Calu3 (cell line): Measurements from ENCODE around the gene NR1D2. TPM values are rescaled to one million over a fixed set of nuclear protein-coding genes. Genes with fewer than 3 reads are reported as not detected.

Source experiments
- BruUV-seq: library from RNA; stranded (reverse); fragments of 400-500 nt; replicated peaks from 2 replicates; lab custom pipeline; 2021; lab: Mats Ljungman, UMichigan
- CTCF ChIA-PET: fragments of 300-600 bp; sonication (Branson Sonifier 250); formaldehyde crosslinking; loops from one replicate; lab custom pipeline; 2022; ENCODE audit warnings: antibody characterized with exemption; lab: Charles Lee
- DNase-seq: peaks from one replicate; pipeline ENCODE4 v3.0.0; 2022
- H3K27ac Mint-ChIP-seq: one replicate; pipeline ENCODE4 v1.8.0; 2022; ENCODE audit warnings: mixed read lengths; ENCODE audit not compliant: unreplicated experiment
- H3K27me3 Mint-ChIP-seq: one replicate; pipeline ENCODE4 v1.8.0; 2022; ENCODE audit warnings: mixed read lengths; ENCODE audit not compliant: unreplicated experiment
- H3K36me3 Mint-ChIP-seq: one replicate; pipeline ENCODE4 v1.8.0; 2022; ENCODE audit warnings: mild to moderate bottlenecking, moderate library complexity, mixed read lengths; ENCODE audit not compliant: insufficient read depth, unreplicated experiment
- H3K4me1 Mint-ChIP-seq: one replicate; pipeline ENCODE4 v1.8.0; 2022; ENCODE audit warnings: mild to moderate bottlenecking, low read depth, mixed read lengths; ENCODE audit not compliant: unreplicated experiment
- H3K4me3 Mint-ChIP-seq: one replicate; pipeline ENCODE4 v1.8.0; 2022; ENCODE audit warnings: mild to moderate bottlenecking, low read depth, moderate library complexity, mixed read lengths; ENCODE audit not compliant: unreplicated experiment
- H3K9me3 Mint-ChIP-seq: one replicate; pipeline ENCODE4 v1.8.0; 2022; ENCODE audit warnings: low read depth, mixed read lengths; ENCODE audit not compliant: unreplicated experiment
- CTCF ChIP-seq: fragments of 200-600 bp; IDR thresholded peaks from one replicate; pipeline ENCODE4 v1.8.0; 2022; ENCODE audit warnings: antibody characterized with exemption; ENCODE audit not compliant: unreplicated experiment
- intact Hi-C: fragments of 100-400 bp; cut with micrococcal nuclease; formaldehyde crosslinking; loops from one replicate; pipeline ENCODE4 v1.10.0; 2022; ENCODE audit not compliant: unreplicated experiment
- total RNA-seq: library from RNA; stranded (reverse); gene quantifications from 2 replicates; pipeline ENCODE4 v1.2.3, GENCODE V29; 2022

The NR1D2 gene
- total RNA-seq, 1 experiment from 2014 or later: 18.9 TPM

- no peak overlapping the region for H3K27ac Mint-ChIP-seq
Observed at GRCh38 chr3:23981955-23982354, 36.9 kb downstream of the NR1D2 start.

GRCh38 chr3:23984934-23985333, 39.8 kb downstream of the NR1D2 start:
- Mint-ChIP-seq H3K36me3 (no peaks in the 10 kb centered on the region), H3K27ac (no peak overlapping the region), H3K9me3 (no peaks in the 10 kb centered on the region), H3K4me3 (no peak overlapping the region), H3K4me1 (no peaks in the 10 kb centered on the region), H3K27me3 (no peaks in the 10 kb centered on the region)
- no peak for TF ChIP-seq CTCF
- CTCF ChIA-PET: no interaction called here
- DNase-seq: no peak
- BruUV-seq: no TSS peak
- intact Hi-C loops: no loop called here

More at GRCh38 chr3:23981955-23982354, 36.9 kb downstream of the NR1D2 start:
- no peak for TF ChIP-seq CTCF
- Mint-ChIP-seq H3K9me3 (no peaks in the 10 kb centered on the region), H3K27me3 (no peaks in the 10 kb centered on the region), H3K4me3 (no peak overlapping the region), H3K4me1 (no peaks in the 10 kb centered on the region), H3K36me3 (no peaks in the 10 kb centered on the region)
- DNase-seq: no peak
- CTCF ChIA-PET: interaction anchor here (0.5 kb wide), 1 partner anchor 830 kb away, joined by 7 read pairs; no protein-coding TSS in a partner anchor
- BruUV-seq: no TSS peak
- intact Hi-C loops: no loop called here

GRCh38 chr3:23985747-23986544, 40.9 kb downstream of the NR1D2 start:
- no peak for DNase-seq
- CTCF ChIA-PET: no interaction called here

GRCh38 chr3:23987356-23987755, 42.3 kb downstream of the NR1D2 start:
- no peak overlapping the region for H3K4me3 Mint-ChIP-seq
- no peaks in the 10 kb centered on the region for H3K9me3 Mint-ChIP-seq
- no peaks in the 10 kb centered on the region for H3K27me3 Mint-ChIP-seq
- BruUV-seq: no TSS peak
- TF ChIP-seq CTCF: no peak
- CTCF ChIA-PET: interaction anchor here (0.5 kb wide), 1 partner anchor 1557 kb away, joined by 3 read pairs; no protein-coding TSS in a partner anchor
- no peaks in the 10 kb centered on the region for H3K4me1 Mint-ChIP-seq
- H3K36me3 Mint-ChIP-seq: no peaks in the 10 kb centered on the region
- DNase-seq: no peak
- H3K27ac Mint-ChIP-seq: no peak overlapping the region
- intact Hi-C loops: no loop called here

More at GRCh38 chr3:23985747-23986544, 40.9 kb downstream of the NR1D2 start:
- BruUV-seq: no TSS peak
- Mint-ChIP-seq H3K4me1 (no peaks in the 10 kb centered on the region), H3K36me3 (no peaks in the 10 kb centered on the region), H3K9me3 (no peaks in the 10 kb centered on the region), H3K27ac (no peak overlapping the region), H3K4me3 (no peak overlapping the region), H3K27me3 (no peaks in the 10 kb centered on the region)
- no peak for TF ChIP-seq CTCF
- intact Hi-C loops: no loop called here
